HG03108 (cell line): ENCODE results near the gene PDCD1.
"Not testable (repeated sequence)": the region's sequence is repeated elsewhere in the genome, so short reads cannot be mapped to it uniquely, and the experiment has no call there.

Experiments used
- ATAC-seq: cut with Tn5 transposase; IDR thresholded peaks from one replicate; pipeline ENCODE4 v1.9.1; 2021; ENCODE audit warnings: moderate library complexity; ENCODE audit not compliant: unreplicated experiment

Gene PDCD1

GRCh38 chr2:241858206-241859016, at the start of gene PDCD1:
Gene PDCD1, minus strand, starts transcription at chr2:241858894. Its CDS starts 56 bp downstream, at chr2:241858838.
- ATAC-seq = peak; percentile 47

- not testable (repeated sequence) for ATAC-seq
These were observed 49.1 kb upstream of the PDCD1 start for GRCh38 chr2:241907831-241908230.

GRCh38 chr2:241906826-241907570, 48.3 kb upstream of the PDCD1 start:
- no peak for ATAC-seq

GRCh38 chr2:241906378-241906770, 47.7 kb upstream of the PDCD1 start:
- not testable (repeated sequence) for ATAC-seq

GRCh38 chr2:241905716-241906377, 47.2 kb upstream of the PDCD1 start:
- ATAC-seq = no peak

GRCh38 chr2:241904791-241905710, 46.4 kb upstream of the PDCD1 start:
- ATAC-seq = no peak

GRCh38 chr2:241904011-241904718, 45.5 kb upstream of the PDCD1 start:
- no peak for ATAC-seq

GRCh38 chr2:241903121-241904010, 44.7 kb upstream of the PDCD1 start:
- no peak for ATAC-seq

- ATAC-seq = no peak
These were observed 43.8 kb upstream of the PDCD1 start for GRCh38 chr2:241902357-241902991.

- ATAC-seq = no peak
These were observed 43.0 kb upstream of the PDCD1 start for GRCh38 chr2:241901500-241902351.

- ATAC-seq = no peak
These were observed 42.3 kb upstream of the PDCD1 start for GRCh38 chr2:241901018-241901380.

GRCh38 chr2:241900251-241901017, 41.7 kb upstream of the PDCD1 start:
- no peak for ATAC-seq

GRCh38 chr2:241898463-241899270, 40.0 kb upstream of the PDCD1 start:
- ATAC-seq = no peak

GRCh38 chr2:241897231-241897916, 38.7 kb upstream of the PDCD1 start:
- no peak for ATAC-seq

- ATAC-seq = no peak
These were observed 38.1 kb upstream of the PDCD1 start for GRCh38 chr2:241896746-241897201.
